SIG-M5 treated with dmso at 0.1 percent for 504 hours (cell line): ENCODE measurements around the gene MS4A1.
"Not testable (repeated sequence)": the region's sequence is repeated elsewhere in the genome, so short reads cannot be mapped to it uniquely, and the experiment has no call there.

Experiments
- DNase-seq: peaks from one replicate; lab custom pipeline; 2025; ENCODE audit not compliant: unreplicated experiment; lab: John Stamatoyannopoulos, UW

Gene MS4A1

GRCh38 chr11:60502221-60502775, 46.7 kb downstream of the MS4A1 start:
- no peak for DNase-seq

GRCh38 chr11:60504219-60504905, 48.7 kb downstream of the MS4A1 start:
- no peak for DNase-seq

GRCh38 chr11:60509609-60510008, 54.0 kb downstream of the MS4A1 start:
- DNase-seq: not testable (repeated sequence)

- not testable (repeated sequence) for DNase-seq
Measured at GRCh38 chr11:60510209-60510608, 54.6 kb downstream of the MS4A1 start.

GRCh38 chr11:60511393-60511792, 55.7 kb downstream of the MS4A1 start:
- no peak for DNase-seq

- no peak for DNase-seq
Measured at GRCh38 chr11:60512651-60513225, 57.1 kb downstream of the MS4A1 start.

- DNase-seq: no peak
Measured at GRCh38 chr11:60513496-60514460, 58.1 kb downstream of the MS4A1 start.

- no peak for DNase-seq
Measured at GRCh38 chr11:60515144-60515855, 59.7 kb downstream of the MS4A1 start, which contains the start of gene MS4A13. Gene MS4A13, plus strand, starts transcription at chr11:60515392. Its CDS starts 2,692 bp downstream, at chr11:60518084.
